ENCODE data around the gene CDKN2A. TPM values are rescaled to one million over a fixed set of nuclear protein-coding genes. Genes with fewer than 3 reads are reported as not detected.
A peak's percentile ranks its signal among the peaks of the same experiment; 100 is the strongest.

The CDKN2A gene
- total and polyA plus RNA-seq, 8 donors, result 0.73 to 47.3 (median 2.5) TPM; not detected in 4

DNA sequence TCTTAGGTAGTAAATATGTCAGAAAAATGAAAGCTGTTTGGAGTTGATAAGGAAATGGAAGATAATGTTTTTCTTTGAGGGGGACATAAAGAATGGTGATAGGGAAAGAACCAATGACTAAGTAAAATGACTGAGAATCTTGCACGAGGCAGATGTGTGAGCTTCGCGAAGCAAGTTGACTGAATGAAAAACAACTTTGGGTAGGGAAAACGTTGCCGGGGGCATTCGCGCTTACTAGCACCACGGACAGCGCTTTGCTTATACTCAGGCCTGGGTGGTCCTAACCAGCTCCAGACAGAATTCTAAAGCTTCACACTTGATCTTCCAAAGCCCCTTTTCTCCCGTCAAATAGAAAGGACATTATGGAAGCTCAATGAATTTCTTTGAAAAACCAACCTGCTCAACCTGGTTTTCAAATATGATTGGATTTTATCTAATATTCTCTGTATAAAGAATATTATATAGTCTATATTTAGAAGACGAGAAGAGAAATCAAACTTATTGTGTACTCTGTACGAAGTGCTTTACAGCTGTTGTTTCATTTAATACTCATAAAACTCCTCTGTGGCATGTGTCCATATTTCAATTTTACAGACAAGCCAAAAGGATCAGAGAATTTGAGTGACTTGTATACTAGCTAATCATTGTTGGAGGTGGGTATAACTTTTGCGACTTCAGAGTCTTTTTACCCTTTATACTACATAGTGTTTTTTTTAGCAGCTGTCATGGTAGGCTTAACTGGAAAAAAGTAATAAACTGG, 16.9 kb upstream of the CDKN2A start:
- peak in 1 of 2 donors; percentile 76 for DNase-seq
- Histone ChIP-seq H3K27ac (no peak overlapping the region), H3K27me3 (peaks cover 2 to 54% (median 7%) of the 10 kb centered on the region in 3 donors), H3K9me3 (no peaks in the 10 kb centered on the region), H3K36me3 (no peaks in the 10 kb centered on the region), H3K4me1 (peaks cover 10 to 23% (median 20%) of the 10 kb centered on the region in 4 donors), H3K4me3 (no peak overlapping the region)
- no peak for TF ChIP-seq CTCF (IDR thresholded peaks at IDR 0.05)
- TF ChIP-seq EP300 (IDR thresholded peaks at IDR 0.05), result no peak
- no peak for TF ChIP-seq POLR2AphosphoS5 (IDR thresholded peaks at IDR 0.05)
- no peak for TF ChIP-seq POLR2A (IDR thresholded peaks at IDR 0.05)
- WGBS, 5 donors, result 22 to 25% (median 24%) methylated on average over 13 of the region's 13 CpGs
- intact Hi-C loops (cut with DNase I; ENCODE audit: low total_unique reads), result no loop called here

GRCh38 chr9:22009506-22009867, 15.3 kb upstream of the CDKN2A start:
- Histone ChIP-seq H3K27ac (peak overlapping the region; percentile 31 to 92 (median 88)), H3K4me1 (peaks cover 10 to 33% (median 25%) of the 10 kb centered on the region in 4 donors), H3K4me3 (peak overlapping the region; percentile 51 to 85 (median 75)), H3K36me3 (no peaks in the 10 kb centered on the region), H3K9me3 (no peaks in the 10 kb centered on the region), H3K27me3 (peaks cover 12 to 70% (median 19%) of the 10 kb centered on the region in 3 donors)
- intact Hi-C loops (cut with DNase I; ENCODE audit: low total_unique reads), result loop anchor here (10.0 kb wide), 1 partner anchor 195 kb away; no protein-coding TSS in a partner anchor
- DNase-seq, result no peak
- no peak for TF ChIP-seq POLR2AphosphoS5 (IDR thresholded peaks at IDR 0.05)
- no peak for TF ChIP-seq POLR2A (IDR thresholded peaks at IDR 0.05)
- no peak for TF ChIP-seq EP300 (IDR thresholded peaks at IDR 0.05)
- no peak for TF ChIP-seq CTCF (IDR thresholded peaks at IDR 0.05)
- WGBS, 5 donors, result 2 to 7% (median 4%) methylated on average over 5 to 6 of the region's 6 CpGs

DNA sequence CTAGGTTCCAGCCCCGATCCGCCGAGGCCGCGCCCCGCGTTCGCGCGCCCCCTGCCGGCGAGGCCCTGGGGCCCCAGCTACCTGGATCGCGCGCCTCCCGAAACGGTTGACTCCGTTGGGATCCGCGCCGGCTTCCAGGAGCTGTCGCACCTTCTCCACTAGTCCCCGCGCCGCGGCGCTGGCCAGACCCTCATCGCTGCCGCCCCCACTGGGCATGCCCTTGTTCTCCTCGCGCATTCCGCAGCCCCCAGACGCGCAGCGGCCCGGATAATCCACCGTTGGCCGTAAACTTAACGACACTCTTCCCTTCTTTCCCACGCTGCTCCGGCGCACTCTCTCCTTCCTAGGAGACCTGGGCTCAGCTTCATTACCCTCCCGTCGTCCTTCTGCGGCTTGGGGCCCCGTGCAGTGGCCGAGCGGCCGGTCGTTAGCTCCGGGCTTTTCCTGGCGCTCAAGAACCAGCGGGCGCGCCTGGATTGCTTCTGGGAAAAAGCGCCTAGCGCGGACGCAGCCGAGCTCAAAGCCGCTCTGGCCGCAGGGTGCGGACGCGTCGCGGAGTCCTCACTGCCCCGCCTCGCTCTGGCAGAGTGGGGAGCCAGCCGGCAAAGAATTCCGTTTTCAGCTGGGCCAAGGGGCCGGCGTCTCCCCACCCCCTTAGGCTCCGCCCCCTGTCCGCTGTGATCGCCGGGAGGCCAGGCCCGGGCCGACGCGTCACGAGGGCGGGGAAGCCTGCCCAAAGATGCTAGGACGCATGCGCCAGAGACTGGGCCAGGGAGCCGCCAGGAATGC, 14.7 kb upstream of the CDKN2A start, which contains the start of gene CDKN2B:
Gene CDKN2B (minus strand): TSS at position 589 of the 789 bp plus-strand sequence. CDS start 352 bp downstream, at position 237.
- intact Hi-C loops (cut with DNase I; ENCODE audit: low total_unique reads), result loop anchor here (10.0 kb wide), 1 partner anchor 194 kb away; no protein-coding TSS in a partner anchor
- peak; percentile 96 to 97 for DNase-seq

More for the DNA sequence above, 14.7 kb upstream of the CDKN2A start, which contains the start of gene CDKN2B:
- Histone ChIP-seq H3K4me1 (peaks cover 10 to 33% (median 25%) of the 10 kb centered on the region in 4 donors), H3K27ac (peak within 1 kb of the TSS; percentile 78 to 92 (median 88)), H3K36me3 (no peaks in the 10 kb centered on the region), H3K27me3 (peaks cover 12 to 76% (median 19%) of the 10 kb centered on the region in 3 donors), H3K4me3 (peak within 1 kb of the TSS; percentile 51 to 85 (median 75)), H3K9me3 (no peaks in the 10 kb centered on the region)
- peak; percentile 82 to 92 (median 92) for TF ChIP-seq POLR2AphosphoS5 (IDR thresholded peaks at IDR 0.05)
- TF ChIP-seq POLR2A (IDR thresholded peaks at IDR 0.05), result peak in 1 of 4 donors; percentile 29
- TF ChIP-seq EP300 (IDR thresholded peaks at IDR 0.05), result no peak
- peak in 5 of 7 experiments; percentile 68 to 94 (median 80) for TF ChIP-seq CTCF (IDR thresholded peaks at IDR 0.05)
- 0 to 1% (median 1%) methylated on average over 48 to 86 of the region's 86 CpGs for WGBS, 5 donors
